ENCODE measurements around the gene RSAD1.
A peak's percentile ranks its signal among the peaks of the same experiment; 100 is the strongest.

Gene RSAD1

GRCh38 chr17:50514388-50514787, 35.7 kb downstream of the RSAD1 start:
- DNase-seq (ENCODE audit: low spot score) (no peak), ATAC-seq (ENCODE audit: low read depth) (no peak)
- Histone ChIP-seq H3K9me3 (ENCODE audit: severe bottlenecking) (no peaks in the 10 kb centered on the region), H3K27me3 (ENCODE audit: insufficient read depth, poor library complexity, severe bottlenecking) (no peaks in the 10 kb centered on the region), H3K36me3 (ENCODE audit: low read depth) (no peaks in the 10 kb centered on the region), H3K4me3 (ENCODE audit: severe bottlenecking) (no peak overlapping the region), H3K4me1 (ENCODE audit: insufficient read depth, poor library complexity, severe bottlenecking) (peaks cover 37% of the 10 kb centered on the region), H3K27ac (ENCODE audit: poor library complexity, severe bottlenecking) (no peak overlapping the region)
- TF ChIP-seq, protein P1, sequence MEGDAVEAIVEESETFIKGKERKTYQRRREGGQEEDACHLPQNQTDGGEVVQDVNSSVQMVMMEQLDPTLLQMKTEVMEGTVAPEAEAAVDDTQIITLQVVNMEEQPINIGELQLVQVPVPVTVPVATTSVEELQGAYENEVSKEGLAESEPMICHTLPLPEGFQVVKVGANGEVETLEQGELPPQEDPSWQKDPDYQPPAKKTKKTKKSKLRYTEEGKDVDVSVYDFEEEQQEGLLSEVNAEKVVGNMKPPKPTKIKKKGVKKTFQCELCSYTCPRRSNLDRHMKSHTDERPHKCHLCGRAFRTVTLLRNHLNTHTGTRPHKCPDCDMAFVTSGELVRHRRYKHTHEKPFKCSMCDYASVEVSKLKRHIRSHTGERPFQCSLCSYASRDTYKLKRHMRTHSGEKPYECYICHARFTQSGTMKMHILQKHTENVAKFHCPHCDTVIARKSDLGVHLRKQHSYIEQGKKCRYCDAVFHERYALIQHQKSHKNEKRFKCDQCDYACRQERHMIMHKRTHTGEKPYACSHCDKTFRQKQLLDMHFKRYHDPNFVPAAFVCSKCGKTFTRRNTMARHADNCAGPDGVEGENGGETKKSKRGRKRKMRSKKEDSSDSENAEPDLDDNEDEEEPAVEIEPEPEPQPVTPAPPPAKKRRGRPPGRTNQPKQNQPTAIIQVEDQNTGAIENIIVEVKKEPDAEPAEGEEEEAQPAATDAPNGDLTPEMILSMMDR (IDR thresholded peaks at IDR 0.05; ENCODE audit: poor library complexity, severe bottlenecking), result no peak

DNA sequence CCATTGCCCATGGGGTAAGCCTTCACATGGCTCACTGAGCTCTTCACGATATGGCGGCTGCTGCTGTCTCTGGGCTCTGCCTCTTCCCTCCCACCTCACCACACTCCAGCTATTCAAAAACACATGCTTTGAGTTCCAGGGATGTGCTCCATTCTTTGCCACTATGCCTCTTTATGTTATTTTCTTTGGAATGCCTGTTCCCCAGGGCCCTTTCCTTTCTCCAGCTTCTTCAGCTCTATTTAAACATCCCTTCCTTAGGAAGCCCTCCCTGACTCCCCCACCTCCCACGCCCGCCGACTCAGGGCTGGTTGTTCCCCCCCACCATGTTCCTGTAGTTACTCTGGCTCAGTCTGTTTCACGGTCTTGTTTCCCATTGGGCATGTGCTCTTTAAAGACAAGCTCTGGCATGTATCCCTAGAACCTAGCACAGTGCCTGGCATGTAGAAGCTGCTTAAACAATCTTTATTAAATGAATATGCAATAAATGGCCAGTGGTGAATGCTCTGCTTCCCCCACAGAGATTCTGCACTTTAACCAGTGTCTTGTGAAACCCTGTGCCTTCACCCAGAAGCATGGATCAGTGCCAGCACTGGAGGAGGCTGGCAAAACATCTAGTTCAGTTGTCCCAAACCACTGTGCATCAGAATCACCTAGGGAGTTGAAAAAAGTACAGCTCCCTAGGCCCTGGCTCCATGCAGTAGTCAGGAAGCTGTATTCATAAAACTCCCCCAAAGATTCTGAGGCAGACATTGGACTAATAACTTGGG, 36.5 kb downstream of the RSAD1 start:
- DNase-seq (ENCODE audit: low spot score) (no peak), ATAC-seq (ENCODE audit: low read depth) (no peak)
- no peaks in the 10 kb centered on the region for H3K27me3 ChIP-seq (ENCODE audit: insufficient read depth, poor library complexity, severe bottlenecking)
- H3K27ac ChIP-seq (ENCODE audit: poor library complexity, severe bottlenecking), result peak overlapping the region; percentile 85
- TF ChIP-seq, protein P1 (IDR thresholded peaks at IDR 0.05; ENCODE audit: poor library complexity, severe bottlenecking), result no peak
- H3K36me3 ChIP-seq (ENCODE audit: low read depth), result no peaks in the 10 kb centered on the region
- no peaks in the 10 kb centered on the region for H3K9me3 ChIP-seq (ENCODE audit: severe bottlenecking)
- H3K4me3 ChIP-seq (ENCODE audit: severe bottlenecking), result no peak overlapping the region
- peaks cover 45% of the 10 kb centered on the region for H3K4me1 ChIP-seq (ENCODE audit: insufficient read depth, poor library complexity, severe bottlenecking)

- H3K36me3 ChIP-seq (ENCODE audit: low read depth), result no peaks in the 10 kb centered on the region
- TF ChIP-seq, protein P1 (IDR thresholded peaks at IDR 0.05; ENCODE audit: poor library complexity, severe bottlenecking), result no peak
- peak overlapping the region; percentile 85 for H3K27ac ChIP-seq (ENCODE audit: poor library complexity, severe bottlenecking)
- ATAC-seq (ENCODE audit: low read depth) (peak; percentile 57), DNase-seq (ENCODE audit: low spot score) (no peak)
- no peak overlapping the region for H3K4me3 ChIP-seq (ENCODE audit: severe bottlenecking)
- no peaks in the 10 kb centered on the region for H3K9me3 ChIP-seq (ENCODE audit: severe bottlenecking)
- H3K4me1 ChIP-seq (ENCODE audit: insufficient read depth, poor library complexity, severe bottlenecking), result peaks cover 37% of the 10 kb centered on the region
- H3K27me3 ChIP-seq (ENCODE audit: insufficient read depth, poor library complexity, severe bottlenecking), result no peaks in the 10 kb centered on the region
Measured at GRCh38 chr17:50517011-50517410, 38.4 kb downstream of the RSAD1 start.

DNA sequence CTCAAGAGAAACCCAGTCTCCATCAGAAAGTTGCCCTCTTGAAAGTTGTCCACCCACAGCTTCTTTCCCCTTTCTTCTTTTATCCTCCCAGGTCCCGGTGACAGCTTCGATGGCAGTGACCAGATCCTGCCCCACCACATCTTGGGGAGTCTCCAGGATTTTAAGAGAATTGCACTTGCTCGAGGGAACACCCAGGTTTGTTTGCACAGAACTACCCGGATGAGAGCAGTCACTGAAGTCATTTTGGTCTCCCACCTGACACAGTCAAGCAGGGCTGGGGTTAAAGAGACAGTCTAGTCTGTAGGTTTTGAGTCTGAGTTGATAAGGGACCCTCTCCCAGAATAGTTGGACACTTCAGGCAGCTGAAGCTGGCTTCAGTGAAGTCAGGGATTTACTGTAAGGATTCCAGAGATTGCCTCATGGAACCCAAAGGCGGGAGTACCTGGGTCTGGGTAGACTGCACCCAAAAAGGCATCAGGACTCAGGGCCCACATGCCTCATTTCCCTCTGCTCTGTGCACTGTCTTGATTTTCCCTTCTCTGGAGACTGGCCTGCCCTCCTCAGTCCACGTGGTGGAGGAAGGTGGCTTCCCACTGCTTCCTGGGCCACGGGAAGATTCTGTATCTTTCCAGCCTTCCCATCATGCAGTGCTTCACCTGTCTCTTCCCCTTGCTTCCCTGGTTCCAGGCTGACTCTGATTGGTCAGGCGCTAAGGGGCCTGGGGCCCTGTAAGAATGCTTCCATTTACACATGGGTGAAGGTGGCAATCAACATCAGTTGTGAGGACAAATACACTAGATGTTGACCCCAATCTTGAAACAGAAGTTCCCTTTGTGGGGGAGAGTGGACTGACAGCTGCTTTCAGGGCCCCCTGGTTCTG, 39.1 kb downstream of the RSAD1 start:
- TF ChIP-seq, protein P1 (IDR thresholded peaks at IDR 0.05; ENCODE audit: poor library complexity, severe bottlenecking), result no peak
- Histone ChIP-seq H3K9me3 (ENCODE audit: severe bottlenecking) (no peaks in the 10 kb centered on the region), H3K27ac (ENCODE audit: poor library complexity, severe bottlenecking) (peak overlapping the region; percentile 85), H3K4me1 (ENCODE audit: insufficient read depth, poor library complexity, severe bottlenecking) (peaks cover 39% of the 10 kb centered on the region), H3K4me3 (ENCODE audit: severe bottlenecking) (no peak overlapping the region), H3K27me3 (ENCODE audit: insufficient read depth, poor library complexity, severe bottlenecking) (no peaks in the 10 kb centered on the region), H3K36me3 (ENCODE audit: low read depth) (no peaks in the 10 kb centered on the region)
- ATAC-seq (ENCODE audit: low read depth), result no peak
- DNase-seq (ENCODE audit: low spot score), result no peak
